ENCODE data around the gene GHRHR.

GHRHR gene

DNA sequence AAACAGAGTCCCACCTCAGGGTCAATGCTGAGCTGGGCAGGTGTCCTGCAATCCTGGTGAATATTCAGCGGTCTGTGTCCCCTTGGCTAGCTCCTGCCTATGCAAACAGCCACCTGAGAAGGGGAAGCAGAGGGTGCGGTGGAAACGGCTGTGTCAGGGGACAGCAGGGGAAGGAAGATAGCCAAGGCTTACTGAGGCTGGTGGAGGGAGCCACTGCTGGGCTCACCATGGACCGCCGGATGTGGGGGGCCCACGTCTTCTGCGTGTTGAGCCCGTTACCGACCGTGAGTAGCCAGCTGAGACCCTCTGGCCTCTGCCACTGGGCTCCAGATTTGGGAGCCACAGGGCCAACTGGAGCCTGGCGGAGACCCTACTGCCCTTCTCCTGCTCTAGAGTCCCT, at the start of gene GHRHR:
Gene GHRHR, plus strand, starts transcription at position 112 of the 400 bp plus-strand sequence. Its CDS starts 116 bp downstream, at position 228.
- no peak for DNase-seq (ENCODE audit: low spot score)

DNA sequence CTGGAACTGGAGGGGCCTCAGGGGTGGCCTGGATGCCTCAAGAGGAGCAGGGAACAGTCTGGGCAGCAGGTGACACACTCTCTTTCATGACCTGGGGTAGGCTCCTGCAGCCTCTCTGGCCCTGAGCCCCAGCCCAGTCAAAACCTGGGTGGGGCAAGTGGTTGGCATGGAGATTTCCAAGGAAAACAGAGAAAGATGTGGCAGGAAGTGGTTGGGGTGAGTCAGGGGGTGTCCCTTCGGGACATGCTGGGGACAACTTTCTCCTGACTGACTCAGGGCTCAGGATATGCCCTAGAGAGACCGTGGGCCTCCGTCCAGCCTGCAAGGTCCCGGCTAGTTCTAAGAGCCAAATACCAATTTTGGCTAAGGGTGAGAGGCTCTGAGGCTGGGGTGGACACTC, 49.2 kb upstream of the GHRHR start:
- no peak for DNase-seq (ENCODE audit: low spot score)

DNA sequence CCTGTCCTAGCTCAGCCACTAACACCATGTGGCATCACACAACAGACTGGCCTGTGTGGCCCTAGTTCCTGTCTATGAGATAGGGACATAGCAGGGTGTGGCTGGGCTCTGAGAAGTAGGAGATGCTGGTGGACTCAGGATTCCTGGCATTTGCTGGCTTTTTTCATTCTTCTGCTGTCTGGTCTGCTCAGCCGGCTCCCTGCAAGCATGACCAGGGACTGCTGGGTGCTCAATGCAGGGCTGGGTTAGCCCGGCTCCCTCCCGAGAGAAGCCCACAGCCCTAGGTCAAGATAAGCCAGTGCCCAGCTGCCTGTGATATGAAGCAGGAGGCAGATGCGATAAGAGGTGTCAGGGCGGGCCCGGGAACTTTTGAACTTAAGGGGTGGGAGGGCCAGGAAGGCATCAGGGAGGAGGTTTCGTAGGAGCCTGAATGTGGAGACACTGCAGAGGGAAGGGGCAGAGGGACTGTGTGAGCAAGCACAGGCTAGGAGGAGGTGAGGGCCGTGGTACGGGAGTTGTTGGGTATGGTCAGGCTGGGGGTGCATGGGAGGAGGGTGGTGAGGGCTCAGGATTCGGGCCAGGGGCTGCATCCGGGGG, 48.6 kb upstream of the GHRHR start:
- no peak for DNase-seq (ENCODE audit: low spot score)

DNA sequence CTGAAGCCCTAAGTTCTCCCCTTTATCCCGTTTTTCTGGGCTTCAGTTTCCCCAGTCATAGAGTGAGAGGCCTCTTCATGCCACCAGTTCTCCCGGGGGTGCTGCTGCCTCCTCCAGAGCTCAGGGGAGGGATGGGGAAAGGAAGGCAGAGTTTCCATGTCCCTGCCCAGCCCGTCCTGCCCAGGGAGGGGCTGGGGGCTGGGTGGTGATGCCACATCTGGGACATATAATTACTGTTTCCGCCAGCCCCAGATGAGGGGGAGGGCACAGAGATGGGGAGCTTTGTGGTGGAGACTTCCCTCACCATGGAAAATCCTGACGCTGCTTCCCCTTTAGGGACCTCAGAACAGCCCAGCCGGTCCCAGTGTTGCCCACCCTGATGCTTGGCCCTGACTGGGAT, 48.0 kb upstream of the GHRHR start:
- no peak for DNase-seq (ENCODE audit: low spot score)

GRCh38 chr7:30916255-30916654, 47.5 kb upstream of the GHRHR start:
- no peak for DNase-seq (ENCODE audit: low spot score)

GRCh38 chr7:30916767-30917166, 47.0 kb upstream of the GHRHR start:
- no peak for DNase-seq (ENCODE audit: low spot score)

GRCh38 chr7:30917216-30917893, 46.4 kb upstream of the GHRHR start:
- DNase-seq (ENCODE audit: low spot score) = no peak

DNA sequence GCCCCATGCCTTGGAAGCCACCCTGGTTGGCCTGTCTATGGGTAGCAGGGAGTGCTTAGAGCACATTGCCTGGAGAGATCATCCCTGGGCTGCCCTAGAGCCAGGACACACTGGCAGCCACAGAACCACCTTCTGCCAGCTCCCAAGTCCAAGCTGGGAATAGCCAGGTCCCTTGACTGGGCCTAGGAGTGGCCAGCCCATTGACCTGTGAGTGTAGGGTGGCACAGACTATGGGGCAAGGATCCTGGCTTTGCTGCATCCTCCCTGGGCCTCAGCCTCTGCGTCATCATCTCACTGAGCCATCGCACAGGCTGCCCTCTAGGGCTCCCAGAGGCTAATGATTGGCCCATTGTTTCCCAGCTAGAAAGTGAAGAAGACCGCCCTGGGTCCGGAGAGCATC, 45.1 kb upstream of the GHRHR start:
- DNase-seq (ENCODE audit: low spot score) = no peak

GRCh38 chr7:30920021-30920583, 43.7 kb upstream of the GHRHR start:
- no peak for DNase-seq (ENCODE audit: low spot score)

DNA sequence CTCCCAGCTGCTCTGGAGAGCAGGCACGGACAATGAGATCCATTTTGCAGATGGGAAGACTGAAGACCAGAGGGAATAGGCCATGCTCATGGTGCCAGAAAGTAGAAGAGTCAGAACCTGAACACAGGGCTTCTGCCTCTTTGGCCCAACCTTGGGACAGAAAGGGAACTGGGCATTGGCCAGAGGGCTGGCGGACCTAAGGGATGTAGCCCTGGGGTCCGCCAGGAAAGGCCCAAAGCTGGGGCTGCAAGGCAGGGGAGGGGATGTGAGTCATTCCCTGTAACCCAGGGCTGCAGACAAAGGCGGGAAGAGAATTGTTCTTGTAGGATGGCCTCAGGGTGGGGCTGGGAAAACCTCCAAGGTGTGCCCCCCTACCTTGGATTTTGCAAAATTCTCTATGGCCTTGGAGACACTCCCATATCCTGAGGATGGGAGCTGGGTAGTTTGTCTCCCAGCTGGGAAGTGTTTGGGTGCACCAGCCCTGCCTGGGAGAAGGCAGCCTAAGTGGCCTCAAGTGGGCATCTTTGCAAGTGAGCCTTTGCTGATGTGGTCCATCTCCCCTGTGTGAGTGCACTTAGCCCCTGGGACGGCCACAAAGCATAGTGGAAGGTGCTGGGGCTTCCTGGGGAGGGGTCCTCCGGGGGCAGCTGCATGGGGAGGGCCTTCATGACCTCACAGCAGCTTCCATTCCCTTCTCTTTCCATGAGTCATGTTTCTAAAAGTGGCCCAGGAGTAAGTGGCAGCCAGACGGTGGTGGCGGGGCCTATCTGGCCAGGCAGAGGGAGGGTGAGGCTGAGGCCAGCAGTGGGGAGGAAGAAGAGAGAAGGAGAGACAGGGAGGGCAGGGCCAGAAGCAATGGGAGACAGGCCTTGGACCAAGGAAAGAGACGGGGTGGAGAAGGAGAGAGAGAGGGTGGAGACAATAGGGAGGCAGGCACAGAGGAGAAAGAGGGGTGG, 42.9 kb upstream of the GHRHR start:
- no peak for DNase-seq (ENCODE audit: low spot score)

DNA sequence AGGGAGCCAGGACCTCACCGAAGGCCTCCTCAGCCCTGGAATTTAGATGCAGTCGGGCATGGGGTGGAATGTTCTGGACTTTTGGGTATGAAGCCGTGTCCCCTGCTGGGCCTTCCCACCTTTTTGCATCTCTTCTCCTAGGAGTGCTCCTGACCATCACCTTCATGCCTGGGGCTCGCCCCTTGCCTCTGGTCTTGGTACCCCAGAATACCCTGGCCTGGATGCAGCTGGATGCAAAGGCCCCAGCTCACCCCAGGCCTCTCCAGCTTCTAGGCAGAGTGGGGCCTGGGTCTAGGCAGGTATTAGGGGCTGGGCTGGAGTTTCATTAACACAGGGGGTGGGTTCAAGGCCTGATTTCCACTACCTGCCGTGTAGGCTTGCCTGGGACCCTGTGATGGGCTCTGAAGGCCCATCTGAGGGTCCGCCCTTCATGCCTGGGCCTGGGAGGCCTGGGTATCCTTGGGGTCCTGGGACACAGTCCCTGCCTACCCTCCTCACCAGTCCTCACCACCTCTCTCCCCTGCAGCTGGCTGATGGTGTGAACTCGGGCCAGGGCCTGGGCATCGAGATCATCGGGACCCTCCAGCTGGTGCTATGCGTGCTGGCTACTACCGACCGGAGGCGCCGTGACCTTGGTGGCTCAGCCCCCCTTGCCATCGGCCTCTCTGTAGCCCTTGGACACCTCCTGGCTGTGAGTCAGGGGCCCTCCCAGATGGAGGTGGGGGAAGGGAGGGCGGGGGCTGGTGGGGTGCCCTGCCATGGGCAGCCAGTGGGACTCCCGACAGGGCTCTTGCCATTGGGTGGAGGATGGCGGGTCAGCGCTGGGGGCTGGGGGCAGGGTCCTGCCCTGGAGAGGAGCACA, 42.0 kb upstream of the GHRHR start:
- no peak for DNase-seq (ENCODE audit: low spot score)

DNA sequence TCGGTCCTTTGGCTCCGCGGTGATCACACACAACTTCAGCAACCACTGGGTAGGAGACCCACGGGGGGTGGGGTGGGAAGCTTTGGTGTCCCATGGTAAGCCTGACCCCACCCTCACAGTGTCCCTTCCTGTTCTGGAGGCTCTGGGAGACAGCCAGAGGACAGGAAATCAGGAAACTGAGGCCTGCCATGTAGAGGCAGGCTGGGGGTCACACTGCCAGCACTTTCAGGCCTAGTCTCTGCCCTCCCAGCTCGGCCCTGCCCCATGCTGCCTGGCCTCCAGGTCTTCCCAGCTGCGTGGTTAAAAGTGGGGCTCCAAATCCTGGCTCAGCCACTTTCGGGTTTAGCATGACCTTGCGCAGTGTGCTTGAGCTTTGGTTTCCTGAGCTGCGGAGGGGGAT, 41.2 kb upstream of the GHRHR start:
- no peak for DNase-seq (ENCODE audit: low spot score)

- no peak for DNase-seq (ENCODE audit: low spot score)
Observed at GRCh38 chr7:30923009-30923773, 40.6 kb upstream of the GHRHR start.

DNA sequence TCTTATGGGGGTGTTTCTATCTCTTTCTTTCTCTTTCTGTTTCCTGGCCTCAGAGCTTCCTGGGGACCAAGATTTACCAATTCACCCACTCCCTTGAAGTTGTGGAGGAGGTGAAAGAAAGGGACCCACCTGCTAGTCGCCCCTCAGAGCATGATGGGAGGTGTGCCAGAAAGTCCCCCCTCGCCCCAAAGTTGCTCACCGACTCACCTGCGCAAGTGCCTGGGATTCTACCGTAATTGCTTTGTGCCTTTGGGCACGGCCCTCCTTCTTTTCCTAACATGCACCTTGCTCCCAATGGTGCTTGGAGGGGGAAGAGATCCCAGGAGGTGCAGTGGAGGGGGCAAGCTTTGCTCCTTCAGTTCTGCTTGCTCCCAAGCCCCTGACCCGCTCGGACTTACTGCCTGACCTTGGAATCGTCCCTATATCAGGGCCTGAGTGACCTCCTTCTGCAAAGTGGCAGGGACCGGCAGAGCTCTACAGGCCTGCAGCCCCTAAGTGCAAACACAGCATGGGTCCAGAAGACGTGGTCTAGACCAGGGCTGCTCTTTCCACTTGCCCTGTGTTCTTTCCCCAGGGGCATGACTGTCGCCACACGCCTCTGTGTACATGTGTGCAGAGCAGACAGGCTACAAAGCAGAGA, 39.9 kb upstream of the GHRHR start:
- DNase-seq (ENCODE audit: low spot score) = no peak

DNA sequence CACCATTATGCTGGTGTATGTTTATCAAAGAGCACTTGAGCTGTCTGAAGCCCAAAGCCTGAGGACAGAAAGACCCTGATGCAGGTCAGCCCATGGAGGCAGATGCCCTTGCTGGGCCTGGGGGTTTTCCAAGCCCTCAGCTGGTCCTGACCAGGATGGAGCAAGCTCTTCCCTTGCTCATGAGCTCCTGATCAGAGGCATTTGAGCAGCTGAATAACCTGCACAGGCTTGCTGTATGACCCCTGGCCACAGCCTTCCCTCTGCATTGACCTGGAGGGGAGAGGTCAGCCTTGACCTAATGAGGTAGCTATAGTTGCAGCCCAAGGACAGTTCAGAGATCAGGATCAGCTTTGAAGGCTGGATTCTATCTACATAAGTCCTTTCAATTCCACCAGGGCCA, 39.1 kb upstream of the GHRHR start:
- no peak for DNase-seq (ENCODE audit: low spot score)

DNA sequence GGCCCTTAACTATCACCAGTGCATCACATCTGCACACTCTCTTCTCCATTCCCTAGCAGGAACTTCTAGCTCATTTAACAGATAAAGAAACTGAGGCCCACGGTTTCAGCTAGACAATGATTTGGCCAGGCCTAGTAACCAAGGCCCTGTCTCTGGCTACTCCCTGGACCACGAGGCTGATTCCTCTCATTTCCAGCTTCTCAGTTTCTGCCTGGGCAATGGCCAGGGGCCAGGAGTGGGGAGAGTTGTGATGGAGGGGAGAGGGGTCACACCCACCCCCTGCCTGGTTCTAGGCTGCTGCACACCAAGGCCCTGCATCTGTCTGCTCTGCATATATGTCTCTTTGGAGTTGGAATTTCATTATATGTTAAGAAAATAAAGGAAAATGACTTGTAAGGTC, 38.6 kb upstream of the GHRHR start:
- DNase-seq (ENCODE audit: low spot score) = no peak

- DNase-seq (ENCODE audit: low spot score) = no peak
Observed at GRCh38 chr7:30925913-30926312, 37.8 kb upstream of the GHRHR start.

- DNase-seq (ENCODE audit: low spot score) = no peak
Observed at GRCh38 chr7:30926313-30926712, 37.4 kb upstream of the GHRHR start.

DNA sequence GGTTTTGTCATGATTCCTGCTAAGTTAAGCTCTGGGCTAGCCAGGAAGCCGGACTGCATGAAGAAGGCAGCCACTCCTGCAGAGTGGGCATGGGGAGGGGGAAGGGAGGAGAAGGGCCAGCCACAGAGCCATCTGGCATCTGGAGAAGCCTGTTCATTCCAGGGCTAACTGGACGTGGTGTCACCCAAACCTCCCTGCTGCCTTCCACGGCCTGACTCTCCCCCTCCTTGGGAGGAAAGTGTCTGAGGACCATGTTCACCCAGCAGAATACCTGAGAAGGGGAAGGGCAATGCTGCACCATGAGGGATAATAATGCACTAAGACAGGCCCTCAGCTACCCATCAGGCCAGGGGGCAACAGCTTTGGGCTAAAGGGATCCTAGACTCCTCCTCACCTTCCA, 36.7 kb upstream of the GHRHR start:
- no peak for DNase-seq (ENCODE audit: low spot score)

DNA sequence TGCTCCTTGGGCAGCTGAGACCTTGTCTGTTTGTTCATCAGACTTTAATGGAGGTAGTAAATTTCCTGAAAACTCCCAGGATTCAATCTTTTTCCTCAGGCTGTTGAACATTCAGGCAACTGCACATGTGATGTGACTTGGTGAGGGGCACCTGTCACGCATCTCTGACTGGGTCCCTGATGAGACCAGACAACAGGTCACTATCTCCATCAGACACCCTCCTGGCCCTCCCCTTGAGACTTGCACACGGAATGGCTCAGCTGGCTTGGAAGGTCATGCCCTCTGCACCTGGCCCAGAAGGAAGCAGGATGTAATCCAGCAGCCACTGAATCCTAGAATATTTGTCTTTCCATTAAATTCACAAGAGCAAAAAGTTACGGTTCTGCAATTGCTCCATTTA, 36.2 kb upstream of the GHRHR start:
- no peak for DNase-seq (ENCODE audit: low spot score)

All from germinal center (tissue), 1 donor.